HEK293 (cell line): ENCODE measurements around the gene KBTBD4.
A peak's percentile ranks its signal among the peaks of the same experiment; 100 is the strongest.

Source experiments
- CTCF ChIA-PET: fragments of 350-600 bp; formaldehyde crosslinking; extraction: SDS; loops from one replicate; lab custom pipeline; 2021; ENCODE audit warnings: antibody characterized with exemption; lab: Yijun Ruan, JAX
- POLR2A ChIA-PET: fragments of 300-600 bp; formaldehyde crosslinking; extraction: SDS; loops from one replicate; lab custom pipeline; 2020; ENCODE audit warnings: antibody characterized with exemption, inconsistent platforms; lab: Yijun Ruan, JAX
- H3K27ac ChIP-seq: fragments of 200-500 bp; sonication (Bioruptor generic); 2 replicates; pipeline ENCODE4 v1.5.1; 2014; ENCODE audit warnings: low read depth, low read length, control low read depth, inconsistent platforms; ENCODE audit errors: extremely low read depth
- H3K36me3 ChIP-seq, 2 experiments: fragments of 200-500 bp in 1 of 2; sonication (Bioruptor generic) in 1 of 2; 1 replicate in 1 of 2; 2 replicates in 1 of 2; pipeline ENCODE4 v1.5.1; 2014 to 2017; ENCODE audit warnings: inconsistent platforms in 2 of 2, low read length in 2 of 2; ENCODE audit not compliant: control insufficient read depth in 2 of 2, insufficient read depth in 1 of 2
- H3K4me1 ChIP-seq: fragments of 200-500 bp; sonication (Bioruptor generic); 2 replicates; pipeline ENCODE4 v1.5.1; 2014; ENCODE audit warnings: mild to moderate bottlenecking, low read length, inconsistent platforms; ENCODE audit not compliant: control insufficient read depth, insufficient read depth
- H3K4me3 ChIP-seq: 2 replicates; pipeline ENCODE4 v1.5.1; 2011; ENCODE audit warnings: low read depth, mild to moderate bottlenecking, control low read depth, low read length, moderate library complexity
- H3K9me3 ChIP-seq: fragments of 200-500 bp; sonication (Bioruptor generic); 2 replicates; pipeline ENCODE4 v1.5.1; 2014; ENCODE audit warnings: low read depth, low read length, inconsistent platforms; ENCODE audit not compliant: control insufficient read depth, insufficient read depth
- GLI2 ChIP-seq: fragments of 450-650 bp; formaldehyde crosslinking; IDR thresholded peaks from 2 replicates; pipeline ENCODE4; 2017; ENCODE audit warnings: missing biosample characterization, missing genetic modification characterization, low read depth, borderline replicate concordance
- KLF10 ChIP-seq: fragments of 450-650 bp; IDR thresholded peaks from 2 replicates; pipeline ENCODE4 v1.5.1; 2018; ENCODE audit warnings: missing biosample characterization, mild to moderate bottlenecking, missing genetic modification characterization
- MEIS1 ChIP-seq: sonication (generic); formaldehyde crosslinking; IDR thresholded peaks from 2 replicates; pipeline ENCODE4 v1.8.1; 2022; ENCODE audit warnings: missing genetic modification reagents, mild to moderate bottlenecking, borderline replicate concordance
- ZIC2 ChIP-seq: fragments of 450-650 bp; formaldehyde crosslinking; IDR thresholded peaks from 2 replicates; pipeline ENCODE4 v1.5.1; 2016; ENCODE audit warnings: missing biosample characterization, missing genetic modification characterization
- ZNF133 ChIP-seq: fragments of 450-650 bp; formaldehyde crosslinking; IDR thresholded peaks from 2 replicates; pipeline ENCODE4 v1.5.1; 2016; ENCODE audit warnings: missing biosample characterization, missing genetic modification characterization
- ZNF175 ChIP-seq: fragments of 450-650 bp; formaldehyde crosslinking; IDR thresholded peaks from 2 replicates; pipeline ENCODE4 v1.5.1; 2016; ENCODE audit warnings: missing biosample characterization, missing genetic modification characterization
- ZNF2 ChIP-seq: fragments of 450-650 bp; formaldehyde crosslinking; IDR thresholded peaks from 2 replicates; pipeline ENCODE4 v1.5.1; 2016; ENCODE audit warnings: missing biosample characterization, missing genetic modification characterization
- ZNF292 ChIP-seq: fragments of 450-650 bp; formaldehyde crosslinking; IDR thresholded peaks from 2 replicates; pipeline ENCODE4 v1.5.1; 2016; ENCODE audit warnings: low read depth, missing biosample characterization, missing genetic modification characterization, borderline replicate concordance
- ZNF311 ChIP-seq: fragments of 450-650 bp; formaldehyde crosslinking; IDR thresholded peaks from 2 replicates; pipeline ENCODE4 v1.5.1; 2017; ENCODE audit warnings: missing biosample characterization, missing genetic modification characterization, borderline replicate concordance
- ZNF324 ChIP-seq: fragments of 450-650 bp; formaldehyde crosslinking; IDR thresholded peaks from 2 replicates; pipeline ENCODE4 v1.5.1; 2016; ENCODE audit warnings: missing biosample characterization, missing genetic modification characterization
- ZNF555 ChIP-seq: fragments of 450-650 bp; formaldehyde crosslinking; conservative IDR thresholded peaks from 2 replicates; pipeline ENCODE4 v1.5.1; 2017; ENCODE audit warnings: missing biosample characterization, mild to moderate bottlenecking, missing genetic modification characterization, inconsistent platforms
- ZNF747 ChIP-seq: fragments of 450-650 bp; formaldehyde crosslinking; IDR thresholded peaks from 2 replicates; pipeline ENCODE4 v1.5.1; 2016; ENCODE audit warnings: missing biosample characterization, missing genetic modification characterization
- ZNF837 ChIP-seq: fragments of 450-650 bp; formaldehyde crosslinking; IDR thresholded peaks from 2 replicates; pipeline ENCODE4 v1.5.1; 2016; ENCODE audit warnings: missing biosample characterization, missing genetic modification characterization
- TF ChIP-seq, protein P1 (sequence below): fragments of 450-650 bp; formaldehyde crosslinking; IDR thresholded peaks from 2 replicates; pipeline ENCODE4 v1.5.1; 2017; ENCODE audit warnings: missing biosample characterization, mild to moderate bottlenecking, missing genetic modification characterization, moderate library complexity
- TF ChIP-seq, protein P2 (sequence below): fragments of 450-650 bp; IDR thresholded peaks from 2 replicates; pipeline ENCODE4 v1.5.1; 2018; ENCODE audit warnings: missing biosample characterization, mild to moderate bottlenecking, missing genetic modification characterization
- TF ChIP-seq, protein P3 (sequence below): fragments of 450-650 bp; formaldehyde crosslinking; IDR thresholded peaks from 2 replicates; pipeline ENCODE4 v1.5.1; 2016; ENCODE audit warnings: missing biosample characterization, missing genetic modification characterization
- TF ChIP-seq, protein P4 (sequence below): fragments of 450-650 bp; formaldehyde crosslinking; IDR thresholded peaks from 2 replicates; pipeline ENCODE4 v1.5.1; 2016; ENCODE audit warnings: missing biosample characterization, missing genetic modification characterization, borderline replicate concordance
- TF ChIP-seq, protein P5 (sequence below): fragments of 450-650 bp; formaldehyde crosslinking; IDR thresholded peaks from 2 replicates; pipeline ENCODE4 v1.5.1; 2017; ENCODE audit warnings: missing biosample characterization, missing genetic modification characterization
- TF ChIP-seq, protein P6 (sequence below): IDR thresholded peaks from 2 replicates; pipeline ENCODE4 v1.6.1; 2011; ENCODE audit warnings: mild to moderate bottlenecking, low read depth, low read length, borderline replicate concordance

The KBTBD4 gene

DNA sequence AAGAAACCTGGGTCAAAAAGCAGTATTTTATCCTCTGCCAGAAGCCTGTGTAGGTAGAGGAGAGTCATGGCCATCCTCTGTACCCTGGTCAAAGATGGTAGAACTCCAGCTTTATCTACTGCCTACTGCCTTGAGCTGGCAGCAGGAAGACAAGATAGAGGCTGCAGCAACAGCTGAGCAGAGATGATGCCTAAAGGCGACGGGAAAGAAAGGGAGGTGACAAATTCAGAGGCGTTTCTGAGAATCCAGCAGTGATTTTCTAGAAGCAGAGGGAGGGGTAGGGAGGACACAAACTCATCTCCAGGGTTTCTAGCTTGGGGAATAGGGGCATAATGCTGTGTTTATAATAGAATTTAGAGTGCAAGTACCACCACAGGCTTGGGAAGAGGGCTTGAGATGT, 30.9 kb upstream of the KBTBD4 start (continued):
- TF ChIP-seq, protein P1, sequence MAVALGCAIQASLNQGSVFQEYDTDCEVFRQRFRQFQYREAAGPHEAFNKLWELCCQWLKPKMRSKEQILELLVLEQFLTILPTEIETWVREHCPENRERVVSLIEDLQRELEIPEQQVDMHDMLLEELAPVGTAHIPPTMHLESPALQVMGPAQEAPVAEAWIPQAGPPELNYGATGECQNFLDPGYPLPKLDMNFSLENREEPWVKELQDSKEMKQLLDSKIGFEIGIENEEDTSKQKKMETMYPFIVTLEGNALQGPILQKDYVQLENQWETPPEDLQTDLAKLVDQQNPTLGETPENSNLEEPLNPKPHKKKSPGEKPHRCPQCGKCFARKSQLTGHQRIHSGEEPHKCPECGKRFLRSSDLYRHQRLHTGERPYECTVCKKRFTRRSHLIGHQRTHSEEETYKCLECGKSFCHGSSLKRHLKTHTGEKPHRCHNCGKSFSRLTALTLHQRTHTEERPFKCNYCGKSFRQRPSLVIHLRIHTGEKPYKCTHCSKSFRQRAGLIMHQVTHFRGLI (tag by site-specific recombination) = no peak
- TF ChIP-seq, protein P2, sequence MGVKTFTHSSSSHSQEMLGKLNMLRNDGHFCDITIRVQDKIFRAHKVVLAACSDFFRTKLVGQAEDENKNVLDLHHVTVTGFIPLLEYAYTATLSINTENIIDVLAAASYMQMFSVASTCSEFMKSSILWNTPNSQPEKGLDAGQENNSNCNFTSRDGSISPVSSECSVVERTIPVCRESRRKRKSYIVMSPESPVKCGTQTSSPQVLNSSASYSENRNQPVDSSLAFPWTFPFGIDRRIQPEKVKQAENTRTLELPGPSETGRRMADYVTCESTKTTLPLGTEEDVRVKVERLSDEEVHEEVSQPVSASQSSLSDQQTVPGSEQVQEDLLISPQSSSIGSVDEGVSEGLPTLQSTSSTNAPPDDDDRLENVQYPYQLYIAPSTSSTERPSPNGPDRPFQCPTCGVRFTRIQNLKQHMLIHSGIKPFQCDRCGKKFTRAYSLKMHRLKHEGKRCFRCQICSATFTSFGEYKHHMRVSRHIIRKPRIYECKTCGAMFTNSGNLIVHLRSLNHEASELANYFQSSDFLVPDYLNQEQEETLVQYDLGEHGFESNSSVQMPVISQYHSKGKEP (tag by site-specific recombination) = no peak

DNA sequence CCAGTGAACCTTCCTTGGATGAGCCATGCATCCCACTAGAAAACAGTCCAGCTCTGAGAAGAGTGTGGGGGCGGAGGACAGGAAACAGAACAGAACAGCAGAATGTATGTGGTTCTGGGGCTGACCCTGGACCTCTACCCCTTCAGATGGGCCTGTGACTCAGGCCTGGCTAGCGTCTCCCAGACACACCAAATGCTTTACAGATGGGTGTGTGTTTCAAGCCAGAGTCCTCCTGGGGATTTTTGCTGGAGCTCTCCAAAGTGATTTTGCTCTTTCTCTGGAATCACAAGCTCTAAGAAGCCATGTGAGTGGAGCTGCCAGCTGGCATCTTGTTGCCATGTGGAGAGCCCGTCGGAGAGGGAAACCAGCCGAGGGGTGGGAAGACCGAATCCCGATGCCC, 28.6 kb upstream of the KBTBD4 start:
- no peaks in the 10 kb centered on the region for H3K9me3 ChIP-seq
- TF ChIP-seq ZNF324 (tag by site-specific recombination) = no peak
- TF ChIP-seq MEIS1 (CRISPR knock-in tag) = no peak
- H3K36me3 ChIP-seq = peaks cover 0 to 15% of the 10 kb centered on the region in 2 experiments; a peak in 1 of 3 replicates
- no peaks in the 10 kb centered on the region for H3K4me1 ChIP-seq
- no peak overlapping the region for H3K27ac ChIP-seq
- no peak overlapping the region for H3K4me3 ChIP-seq
- ChIA-PET POLR2A (interaction anchor here (1.6 kb wide), 1 partner anchor 29 kb away, joined by 3 read pairs; the partner anchor contains the start of genes KBTBD4 and NDUFS3), CTCF (interaction anchor here (2.5 kb wide), 1 partner anchor 10 kb away, joined by 14 read pairs; no protein-coding TSS in a partner anchor)

DNA sequence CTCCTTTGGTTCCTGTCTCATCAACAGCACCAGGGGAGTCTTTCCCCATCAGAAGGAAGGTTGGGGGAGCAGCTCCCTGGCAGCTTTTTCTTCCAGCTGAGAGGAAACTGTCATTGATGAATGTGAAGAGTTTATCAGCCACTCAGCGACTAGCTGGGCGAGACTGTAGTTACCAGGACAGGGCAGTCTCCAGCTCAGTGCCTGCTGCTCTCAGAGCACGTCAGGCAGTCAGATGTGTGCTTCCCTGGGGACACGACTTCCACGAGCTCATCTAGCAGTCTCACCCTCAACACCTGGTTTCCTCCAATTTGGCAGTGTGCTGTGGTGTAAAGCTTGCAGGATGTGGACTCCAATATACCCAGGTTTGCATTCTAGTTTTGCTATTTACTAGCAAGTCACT, 28.0 kb upstream of the KBTBD4 start:
- ChIA-PET CTCF (interaction anchor here (0.7 to 2.5 kb wide), 2 partner anchors 10 to 395 kb away, joined by 3 to 14 read pairs; no protein-coding TSS in a partner anchor), POLR2A (no interaction called here)
- H3K4me1 ChIP-seq = no peaks in the 10 kb centered on the region
- TF ChIP-seq ZNF747 (tag by site-specific recombination) (no peak), ZIC2 (tag by site-specific recombination) (peak; percentile 39)
- H3K4me3 ChIP-seq = no peak overlapping the region
- H3K27ac ChIP-seq = no peak overlapping the region
- no peaks in the 10 kb centered on the region for H3K9me3 ChIP-seq
- peaks cover 0 to 15% of the 10 kb centered on the region in 2 experiments; a peak in 1 of 3 replicates for H3K36me3 ChIP-seq

DNA sequence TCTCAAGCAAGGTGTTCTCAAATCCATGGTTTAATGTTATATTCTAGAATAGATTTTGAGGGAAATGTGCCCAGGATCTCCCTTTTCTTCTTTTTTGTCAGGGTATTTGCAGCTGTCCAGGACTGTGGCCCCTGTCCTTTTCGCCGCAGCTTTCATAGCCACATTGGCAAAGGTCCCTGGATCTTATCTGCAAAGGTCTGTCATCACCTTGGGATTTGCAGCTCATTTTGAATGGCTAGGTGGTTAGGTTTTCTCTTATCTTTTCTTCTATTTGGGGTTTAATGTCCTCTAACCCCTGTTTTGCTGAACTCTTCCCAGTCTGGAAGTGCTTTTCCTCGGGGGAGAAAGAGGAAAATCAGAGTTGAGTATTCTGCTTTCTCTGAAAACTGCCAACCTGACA, 27.2 kb upstream of the KBTBD4 start:
- Histone ChIP-seq H3K27ac (no peak overlapping the region), H3K4me1 (no peaks in the 10 kb centered on the region), H3K4me3 (no peak overlapping the region), H3K9me3 (no peaks in the 10 kb centered on the region), H3K36me3 (peaks cover 0 to 7% of the 10 kb centered on the region in 2 experiments; a peak in 1 of 3 replicates)
- ChIA-PET POLR2A (no interaction called here), CTCF (interaction anchor here (0.7 to 2.5 kb wide), 3 partner anchors 11 to 396 kb away, joined by 3 to 14 read pairs (median 6); no protein-coding TSS in a partner anchor)
- TF ChIP-seq ZNF555 (tag by site-specific recombination) (no peak), ZNF133 (no peak), ZNF175 (tag by site-specific recombination) (no peak), ZNF311 (no peak), ZNF837 (no peak), ZNF2 (tag by site-specific recombination) (no peak), GLI2 (tag by site-specific recombination) (no peak), KLF10 (tag by site-specific recombination) (no peak), ZNF292 (tag by site-specific recombination) (no peak)
- TF ChIP-seq, protein P3, sequence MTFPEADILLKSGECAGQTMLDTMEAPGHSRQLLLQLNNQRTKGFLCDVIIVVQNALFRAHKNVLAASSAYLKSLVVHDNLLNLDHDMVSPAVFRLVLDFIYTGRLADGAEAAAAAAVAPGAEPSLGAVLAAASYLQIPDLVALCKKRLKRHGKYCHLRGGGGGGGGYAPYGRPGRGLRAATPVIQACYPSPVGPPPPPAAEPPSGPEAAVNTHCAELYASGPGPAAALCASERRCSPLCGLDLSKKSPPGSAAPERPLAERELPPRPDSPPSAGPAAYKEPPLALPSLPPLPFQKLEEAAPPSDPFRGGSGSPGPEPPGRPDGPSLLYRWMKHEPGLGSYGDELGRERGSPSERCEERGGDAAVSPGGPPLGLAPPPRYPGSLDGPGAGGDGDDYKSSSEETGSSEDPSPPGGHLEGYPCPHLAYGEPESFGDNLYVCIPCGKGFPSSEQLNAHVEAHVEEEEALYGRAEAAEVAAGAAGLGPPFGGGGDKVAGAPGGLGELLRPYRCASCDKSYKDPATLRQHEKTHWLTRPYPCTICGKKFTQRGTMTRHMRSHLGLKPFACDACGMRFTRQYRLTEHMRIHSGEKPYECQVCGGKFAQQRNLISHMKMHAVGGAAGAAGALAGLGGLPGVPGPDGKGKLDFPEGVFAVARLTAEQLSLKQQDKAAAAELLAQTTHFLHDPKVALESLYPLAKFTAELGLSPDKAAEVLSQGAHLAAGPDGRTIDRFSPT (tag by site-specific recombination) = no peak
- TF ChIP-seq, protein P4, sequence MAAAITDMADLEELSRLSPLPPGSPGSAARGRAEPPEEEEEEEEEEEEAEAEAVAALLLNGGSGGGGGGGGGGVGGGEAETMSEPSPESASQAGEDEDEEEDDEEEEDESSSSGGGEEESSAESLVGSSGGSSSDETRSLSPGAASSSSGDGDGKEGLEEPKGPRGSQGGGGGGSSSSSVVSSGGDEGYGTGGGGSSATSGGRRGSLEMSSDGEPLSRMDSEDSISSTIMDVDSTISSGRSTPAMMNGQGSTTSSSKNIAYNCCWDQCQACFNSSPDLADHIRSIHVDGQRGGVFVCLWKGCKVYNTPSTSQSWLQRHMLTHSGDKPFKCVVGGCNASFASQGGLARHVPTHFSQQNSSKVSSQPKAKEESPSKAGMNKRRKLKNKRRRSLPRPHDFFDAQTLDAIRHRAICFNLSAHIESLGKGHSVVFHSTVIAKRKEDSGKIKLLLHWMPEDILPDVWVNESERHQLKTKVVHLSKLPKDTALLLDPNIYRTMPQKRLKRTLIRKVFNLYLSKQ = no peak
- TF ChIP-seq, protein P5, sequence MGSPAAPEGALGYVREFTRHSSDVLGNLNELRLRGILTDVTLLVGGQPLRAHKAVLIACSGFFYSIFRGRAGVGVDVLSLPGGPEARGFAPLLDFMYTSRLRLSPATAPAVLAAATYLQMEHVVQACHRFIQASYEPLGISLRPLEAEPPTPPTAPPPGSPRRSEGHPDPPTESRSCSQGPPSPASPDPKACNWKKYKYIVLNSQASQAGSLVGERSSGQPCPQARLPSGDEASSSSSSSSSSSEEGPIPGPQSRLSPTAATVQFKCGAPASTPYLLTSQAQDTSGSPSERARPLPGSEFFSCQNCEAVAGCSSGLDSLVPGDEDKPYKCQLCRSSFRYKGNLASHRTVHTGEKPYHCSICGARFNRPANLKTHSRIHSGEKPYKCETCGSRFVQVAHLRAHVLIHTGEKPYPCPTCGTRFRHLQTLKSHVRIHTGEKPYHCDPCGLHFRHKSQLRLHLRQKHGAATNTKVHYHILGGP = no peak
- TF ChIP-seq, protein P6, sequence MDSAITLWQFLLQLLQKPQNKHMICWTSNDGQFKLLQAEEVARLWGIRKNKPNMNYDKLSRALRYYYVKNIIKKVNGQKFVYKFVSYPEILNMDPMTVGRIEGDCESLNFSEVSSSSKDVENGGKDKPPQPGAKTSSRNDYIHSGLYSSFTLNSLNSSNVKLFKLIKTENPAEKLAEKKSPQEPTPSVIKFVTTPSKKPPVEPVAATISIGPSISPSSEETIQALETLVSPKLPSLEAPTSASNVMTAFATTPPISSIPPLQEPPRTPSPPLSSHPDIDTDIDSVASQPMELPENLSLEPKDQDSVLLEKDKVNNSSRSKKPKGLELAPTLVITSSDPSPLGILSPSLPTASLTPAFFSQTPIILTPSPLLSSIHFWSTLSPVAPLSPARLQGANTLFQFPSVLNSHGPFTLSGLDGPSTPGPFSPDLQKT = no peak
